Measurements from ENCODE around the gene NAPA.

Gene NAPA

GRCh38 chr19:47461876-47462275 lies 53.0 kb downstream of the NAPA start:
- DNase-seq (ENCODE audit: low read depth, low spot score) = no peak
- Histone ChIP-seq H3K36me3 (ENCODE audit: insufficient read depth, low read length) (no peaks in the 10 kb centered on the region), H3K9me3 (ENCODE audit: low read depth, low read length) (no peaks in the 10 kb centered on the region), H3K27ac (no peak overlapping the region), H3K9ac (ENCODE audit: insufficient read length) (no peak overlapping the region), H3K4me3 (no peak overlapping the region)
- no peak for TF ChIP-seq FOXP2 (optimal IDR thresholded peaks at IDR 0.05; ENCODE audit: control extremely low read depth, extremely low read length, insufficient read depth)
- TF ChIP-seq POLR2AphosphoS5 (IDR thresholded peaks at IDR 0.05; ENCODE audit: borderline replicate concordance, low read depth, low read length) = no peak
- TF ChIP-seq EZH2 (IDR thresholded peaks at IDR 0.05) = no peak

DNA sequence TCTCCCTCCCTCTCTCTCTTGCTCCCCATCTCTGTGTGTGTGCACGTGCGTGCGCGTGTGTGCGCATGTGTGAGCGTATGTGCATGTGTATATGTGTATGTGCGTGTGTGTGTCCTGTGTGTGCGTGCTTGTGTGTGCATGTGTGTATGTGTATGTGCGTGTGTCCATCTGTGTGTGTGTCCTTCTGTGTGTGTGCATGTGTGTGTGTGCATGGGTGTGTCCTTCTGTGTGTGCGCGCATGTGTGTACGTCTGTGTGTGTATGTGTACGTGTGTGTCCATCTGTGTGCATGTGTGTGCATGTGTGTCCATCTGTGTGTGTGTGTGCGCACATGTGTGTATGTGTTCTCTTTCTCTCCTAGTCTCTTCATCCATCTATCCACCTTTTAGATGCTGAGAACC lies 55.4 kb downstream of the NAPA start:
- no peak for DNase-seq (ENCODE audit: low read depth, low spot score)
- no peaks in the 10 kb centered on the region for H3K36me3 ChIP-seq (ENCODE audit: insufficient read depth, low read length)
- H3K9ac ChIP-seq (ENCODE audit: insufficient read length) = no peak overlapping the region
- no peak overlapping the region for H3K4me3 ChIP-seq
- no peak overlapping the region for H3K27ac ChIP-seq
- 0 out of 2 replicates have a peak, but pooled peaks cover 5% of the 10 kb centered on the region for H3K9me3 ChIP-seq (ENCODE audit: low read depth, low read length)
- no peak for TF ChIP-seq POLR2AphosphoS5 (IDR thresholded peaks at IDR 0.05; ENCODE audit: borderline replicate concordance, low read depth, low read length)
- no peak for TF ChIP-seq EZH2 (IDR thresholded peaks at IDR 0.05)
- TF ChIP-seq FOXP2 (optimal IDR thresholded peaks at IDR 0.05; ENCODE audit: control extremely low read depth, extremely low read length, insufficient read depth) = no peak

GRCh38 chr19:47458672-47459071 lies 56.2 kb downstream of the NAPA start:
- TF ChIP-seq EZH2 (IDR thresholded peaks at IDR 0.05) (no peak), FOXP2 (optimal IDR thresholded peaks at IDR 0.05; ENCODE audit: control extremely low read depth, extremely low read length, insufficient read depth) (no peak), POLR2AphosphoS5 (IDR thresholded peaks at IDR 0.05; ENCODE audit: borderline replicate concordance, low read depth, low read length) (no peak)
- Histone ChIP-seq H3K27ac (no peak overlapping the region), H3K9ac (ENCODE audit: insufficient read length) (no peak overlapping the region), H3K36me3 (ENCODE audit: insufficient read depth, low read length) (no peaks in the 10 kb centered on the region), H3K4me3 (no peak overlapping the region), H3K9me3 (ENCODE audit: low read depth, low read length) (0 out of 2 replicates have a peak, but pooled peaks cover 5% of the 10 kb centered on the region)
- DNase-seq (ENCODE audit: low read depth, low spot score) = no peak

DNA sequence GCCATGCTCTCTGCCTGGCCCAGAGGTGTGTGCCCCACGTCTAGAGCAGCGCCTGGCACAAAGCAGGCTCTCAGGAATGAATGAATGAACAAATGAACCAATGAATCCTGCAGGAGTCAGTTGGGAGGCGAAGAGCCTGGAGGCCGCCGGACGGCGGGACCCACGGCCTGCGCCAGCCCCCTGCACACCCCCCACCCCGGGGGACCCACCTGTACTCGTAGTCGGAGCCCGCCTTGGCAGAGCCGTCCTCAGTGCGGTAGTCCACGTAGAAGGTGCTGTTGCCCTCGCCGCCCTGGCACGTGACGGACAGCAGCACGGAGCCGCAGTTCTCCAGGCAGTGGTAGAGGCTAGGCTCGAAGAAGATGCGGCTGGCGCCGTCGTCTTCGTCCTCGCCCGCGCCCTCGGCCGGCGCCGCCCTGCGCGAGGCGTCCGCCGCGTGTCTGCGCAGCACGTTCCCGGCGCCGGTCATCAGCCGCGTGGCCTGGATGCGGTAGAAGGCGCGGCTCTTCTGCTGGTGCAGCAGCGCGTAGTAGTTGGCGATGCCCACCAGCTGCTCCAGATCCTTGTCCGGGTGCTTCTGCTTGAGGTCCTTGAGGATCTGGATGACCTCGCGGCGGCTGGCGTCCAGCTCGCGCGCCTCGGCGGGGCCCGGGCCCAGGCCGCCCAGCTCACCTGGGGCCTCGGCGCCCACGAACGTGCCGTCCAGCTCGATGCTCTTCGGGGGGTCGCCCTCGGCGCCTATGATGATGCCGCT lies 58.0 kb downstream of the NAPA start:
- TF ChIP-seq FOXP2 (optimal IDR thresholded peaks at IDR 0.05; ENCODE audit: control extremely low read depth, extremely low read length, insufficient read depth) = no peak
- no peak for TF ChIP-seq EZH2 (IDR thresholded peaks at IDR 0.05)
- TF ChIP-seq POLR2AphosphoS5 (IDR thresholded peaks at IDR 0.05; ENCODE audit: borderline replicate concordance, low read depth, low read length) = no peak
- H3K27ac ChIP-seq = no peak overlapping the region
- no peak overlapping the region for H3K4me3 ChIP-seq
- H3K9ac ChIP-seq (ENCODE audit: insufficient read length) = no peak overlapping the region
- 0 out of 2 replicates have a peak, but pooled peaks cover 5% of the 10 kb centered on the region for H3K9me3 ChIP-seq (ENCODE audit: low read depth, low read length)
- DNase-seq (ENCODE audit: low read depth, low spot score) = no peak
- H3K36me3 ChIP-seq (ENCODE audit: insufficient read depth, low read length) = no peaks in the 10 kb centered on the region

DNA sequence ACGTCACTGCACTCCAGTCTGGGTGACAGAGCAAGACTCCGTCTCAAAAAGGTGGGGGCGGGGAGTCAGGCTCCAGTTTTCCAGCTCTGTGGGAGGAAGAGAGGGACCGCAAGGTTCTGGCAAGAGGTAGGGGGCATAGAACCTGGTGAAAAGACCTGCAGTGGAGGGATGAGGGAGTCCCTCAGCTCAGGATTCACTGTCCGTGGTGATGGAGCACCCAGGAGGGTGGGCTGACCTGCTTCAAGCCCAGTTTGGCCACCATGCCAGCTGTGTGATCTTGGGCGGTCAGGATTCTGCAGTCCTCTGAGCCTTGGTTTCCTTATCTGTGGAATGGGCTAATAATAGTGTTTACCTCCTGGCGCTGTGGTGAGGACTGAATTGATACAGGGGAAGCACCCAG lies 64.4 kb downstream of the NAPA start:
- H3K36me3 ChIP-seq (ENCODE audit: insufficient read depth, low read length) = no peaks in the 10 kb centered on the region
- H3K4me3 ChIP-seq = no peak overlapping the region
- TF ChIP-seq EZH2 (IDR thresholded peaks at IDR 0.05) = no peak
- TF ChIP-seq POLR2AphosphoS5 (IDR thresholded peaks at IDR 0.05; ENCODE audit: borderline replicate concordance, low read depth, low read length) = no peak
- TF ChIP-seq FOXP2 (optimal IDR thresholded peaks at IDR 0.05; ENCODE audit: control extremely low read depth, extremely low read length, insufficient read depth) = no peak
- no peak overlapping the region for H3K27ac ChIP-seq
- no peak for DNase-seq (ENCODE audit: low read depth, low spot score)
- H3K9me3 ChIP-seq (ENCODE audit: low read depth, low read length) = 0 out of 2 replicates have a peak, but pooled peaks cover under 1% of the 10 kb centered on the region
- H3K9ac ChIP-seq (ENCODE audit: insufficient read length) = no peak overlapping the region

DNA sequence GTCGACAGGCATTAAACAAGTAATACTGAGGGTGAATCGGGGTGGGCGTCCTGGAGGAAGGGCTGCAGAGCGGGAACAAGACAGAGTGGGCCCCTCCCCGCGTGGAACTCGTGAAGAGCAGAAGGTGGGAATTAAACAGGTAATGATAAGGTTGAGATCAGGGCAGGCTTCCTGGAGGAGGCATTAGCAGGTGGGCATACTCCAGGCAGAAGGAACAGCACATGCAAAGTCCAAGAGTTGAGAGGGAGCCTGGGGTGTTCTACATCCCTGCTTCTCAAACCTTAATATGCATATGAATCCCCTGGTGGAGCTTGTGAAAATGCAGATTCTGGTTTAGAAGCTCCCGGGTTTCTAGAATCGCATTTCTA lies 66.5 kb downstream of the NAPA start:
- no peak for TF ChIP-seq POLR2AphosphoS5 (IDR thresholded peaks at IDR 0.05; ENCODE audit: borderline replicate concordance, low read depth, low read length)
- TF ChIP-seq EZH2 (IDR thresholded peaks at IDR 0.05) = no peak
- no peak for TF ChIP-seq FOXP2 (optimal IDR thresholded peaks at IDR 0.05; ENCODE audit: control extremely low read depth, extremely low read length, insufficient read depth)
- Histone ChIP-seq H3K36me3 (ENCODE audit: insufficient read depth, low read length) (no peaks in the 10 kb centered on the region), H3K27ac (no peak overlapping the region), H3K9me3 (ENCODE audit: low read depth, low read length) (no peaks in the 10 kb centered on the region), H3K9ac (ENCODE audit: insufficient read length) (no peak overlapping the region), H3K4me3 (no peak overlapping the region)
- no peak for DNase-seq (ENCODE audit: low read depth, low spot score)

GRCh38 chr19:47447470-47448359 lies 67.1 kb downstream of the NAPA start:
- no peaks in the 10 kb centered on the region for H3K9me3 ChIP-seq (ENCODE audit: low read depth, low read length)
- TF ChIP-seq POLR2AphosphoS5 (IDR thresholded peaks at IDR 0.05; ENCODE audit: borderline replicate concordance, low read depth, low read length) (no peak), FOXP2 (optimal IDR thresholded peaks at IDR 0.05; ENCODE audit: control extremely low read depth, extremely low read length, insufficient read depth) (no peak), EZH2 (IDR thresholded peaks at IDR 0.05) (no peak)
- no peak for DNase-seq (ENCODE audit: low read depth, low spot score)
- no peak overlapping the region for H3K9ac ChIP-seq (ENCODE audit: insufficient read length)
- H3K27ac ChIP-seq = no peak overlapping the region
- peak overlapping the region; percentile 70 for H3K4me3 ChIP-seq
- no peaks in the 10 kb centered on the region for H3K36me3 ChIP-seq (ENCODE audit: insufficient read depth, low read length)
